Thyroid gland (tissue), 4 donors: ENCODE data around the gene MPZL1.

Experiments used
- POLR2A ChIP-seq, 2 donors: fragments of 450-650 bp; IDR thresholded peaks; one replicate each; pipeline ENCODE4 v1.6.1; 2017; ENCODE audit warnings: antibody characterized with exemption in 2 of 2, mild to moderate bottlenecking in 2 of 2, moderate library complexity in 1 of 2
- TF ChIP-seq, protein P1 (sequence below), 6 experiments: fragments of 200-600 bp in 3 of 6; fragments of 450-650 bp in 3 of 6; sonication (generic) in 3 of 6; IDR thresholded peaks; one replicate each; pipeline ENCODE4 v1.5.1; 2016 to 2019; ENCODE audit warnings: antibody characterized with exemption in 6 of 6, mild to moderate bottlenecking in 2 of 6, inconsistent platforms in 1 of 6, moderate library complexity in 1 of 6

DNA sequence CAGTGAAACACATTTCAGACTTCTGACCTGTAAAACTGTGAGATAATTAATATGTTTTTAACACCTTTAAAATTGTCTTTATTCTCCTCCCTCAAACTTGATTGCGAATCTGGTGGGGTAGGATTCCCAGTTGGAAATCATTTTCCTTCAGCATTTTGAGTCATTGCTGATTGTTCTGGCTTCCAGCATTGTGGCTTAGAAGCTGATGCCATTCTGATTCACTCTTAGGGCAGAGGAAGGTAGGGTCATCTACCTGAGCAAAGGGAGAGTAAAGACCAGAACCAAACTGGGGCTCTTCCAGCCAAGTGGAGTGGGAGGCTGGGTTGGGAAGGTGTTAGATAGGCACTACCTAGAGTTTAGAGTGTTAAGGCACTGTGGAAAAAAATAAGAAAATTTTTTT, 61.2 kb downstream of the MPZL1 start:
- TF ChIP-seq, protein P1, sequence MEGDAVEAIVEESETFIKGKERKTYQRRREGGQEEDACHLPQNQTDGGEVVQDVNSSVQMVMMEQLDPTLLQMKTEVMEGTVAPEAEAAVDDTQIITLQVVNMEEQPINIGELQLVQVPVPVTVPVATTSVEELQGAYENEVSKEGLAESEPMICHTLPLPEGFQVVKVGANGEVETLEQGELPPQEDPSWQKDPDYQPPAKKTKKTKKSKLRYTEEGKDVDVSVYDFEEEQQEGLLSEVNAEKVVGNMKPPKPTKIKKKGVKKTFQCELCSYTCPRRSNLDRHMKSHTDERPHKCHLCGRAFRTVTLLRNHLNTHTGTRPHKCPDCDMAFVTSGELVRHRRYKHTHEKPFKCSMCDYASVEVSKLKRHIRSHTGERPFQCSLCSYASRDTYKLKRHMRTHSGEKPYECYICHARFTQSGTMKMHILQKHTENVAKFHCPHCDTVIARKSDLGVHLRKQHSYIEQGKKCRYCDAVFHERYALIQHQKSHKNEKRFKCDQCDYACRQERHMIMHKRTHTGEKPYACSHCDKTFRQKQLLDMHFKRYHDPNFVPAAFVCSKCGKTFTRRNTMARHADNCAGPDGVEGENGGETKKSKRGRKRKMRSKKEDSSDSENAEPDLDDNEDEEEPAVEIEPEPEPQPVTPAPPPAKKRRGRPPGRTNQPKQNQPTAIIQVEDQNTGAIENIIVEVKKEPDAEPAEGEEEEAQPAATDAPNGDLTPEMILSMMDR (IDR thresholded peaks at IDR 0.05), result no peak
- TF ChIP-seq POLR2A (IDR thresholded peaks at IDR 0.05), result no peak
